ENCODE measurements around the gene NCDN.
"Not testable (repeated sequence)": the region's sequence is repeated elsewhere in the genome, so short reads cannot be mapped to it uniquely, and the experiment has no call there.

DNA sequence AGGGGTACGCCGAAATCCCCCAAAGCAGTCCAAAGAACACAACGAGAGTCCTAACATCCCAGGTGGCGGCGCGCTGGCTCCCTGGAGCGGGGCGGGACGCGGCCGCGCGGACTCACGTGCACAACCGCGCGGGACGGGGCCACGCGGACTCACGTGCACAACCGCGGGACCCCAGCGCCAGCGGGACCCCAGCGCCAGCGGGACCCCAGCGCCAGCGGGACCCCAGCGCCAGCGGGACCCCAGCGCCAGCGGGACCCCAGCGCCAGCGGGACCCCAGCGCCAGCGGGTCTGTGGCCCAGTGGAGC, 19.1 kb downstream of the NCDN start:
- TF ChIP-seq, protein P1, sequence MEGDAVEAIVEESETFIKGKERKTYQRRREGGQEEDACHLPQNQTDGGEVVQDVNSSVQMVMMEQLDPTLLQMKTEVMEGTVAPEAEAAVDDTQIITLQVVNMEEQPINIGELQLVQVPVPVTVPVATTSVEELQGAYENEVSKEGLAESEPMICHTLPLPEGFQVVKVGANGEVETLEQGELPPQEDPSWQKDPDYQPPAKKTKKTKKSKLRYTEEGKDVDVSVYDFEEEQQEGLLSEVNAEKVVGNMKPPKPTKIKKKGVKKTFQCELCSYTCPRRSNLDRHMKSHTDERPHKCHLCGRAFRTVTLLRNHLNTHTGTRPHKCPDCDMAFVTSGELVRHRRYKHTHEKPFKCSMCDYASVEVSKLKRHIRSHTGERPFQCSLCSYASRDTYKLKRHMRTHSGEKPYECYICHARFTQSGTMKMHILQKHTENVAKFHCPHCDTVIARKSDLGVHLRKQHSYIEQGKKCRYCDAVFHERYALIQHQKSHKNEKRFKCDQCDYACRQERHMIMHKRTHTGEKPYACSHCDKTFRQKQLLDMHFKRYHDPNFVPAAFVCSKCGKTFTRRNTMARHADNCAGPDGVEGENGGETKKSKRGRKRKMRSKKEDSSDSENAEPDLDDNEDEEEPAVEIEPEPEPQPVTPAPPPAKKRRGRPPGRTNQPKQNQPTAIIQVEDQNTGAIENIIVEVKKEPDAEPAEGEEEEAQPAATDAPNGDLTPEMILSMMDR (IDR thresholded peaks at IDR 0.05) = not testable (repeated sequence)
- TF ChIP-seq POLR2A, POLR2AphosphoS5 (IDR thresholded peaks at IDR 0.05): not testable (repeated sequence)
